B cell (primary cell): ENCODE results near the gene KLHL26. TPM values are rescaled to one million over a fixed set of nuclear protein-coding genes. Genes with fewer than 3 reads are reported as not detected.
"Not testable (repeated sequence)": the region's sequence is repeated elsewhere in the genome, so short reads cannot be mapped to it uniquely, and the experiment has no call there.

Experiments used
- ATAC-seq: fragments of 200-7000 bp; cut with Tn5 transposase; one replicate; pipeline ENCODE4 v1.10.0; 2021; ENCODE audit warnings: low read depth, mild to moderate bottlenecking, moderate number of reproducible peaks, moderate library complexity
- CTCF ChIA-PET: fragments of 350-600 bp; sonication (Branson Sonifier 250); formaldehyde crosslinking; loops from one replicate; lab custom pipeline; 2021; ENCODE audit warnings: antibody characterized with exemption, inconsistent platforms; lab: Charles Lee
- POLR2A ChIA-PET: fragments of 350-600 bp; sonication (Branson Sonifier 250); formaldehyde crosslinking; loops from one replicate; lab custom pipeline; 2021; ENCODE audit warnings: antibody characterized with exemption; lab: Charles Lee
- DNase-seq: peaks from one replicate; pipeline ENCODE4 v3.0.0; 2013
- H2AFZ ChIP-seq: 2 replicates; pipeline ENCODE4 v1.6.1; 2012; ENCODE audit warnings: mild to moderate bottlenecking, low read depth, low read length; ENCODE audit not compliant: insufficient read depth, poor library complexity, severe bottlenecking
- H3K27ac ChIP-seq, 2 donors: 1 replicate in 1 of 2; 2 replicates in 1 of 2; pipeline ENCODE4 v1.5.1; 2012 to 2013; ENCODE audit warnings: low read length in 2 of 2, mild to moderate bottlenecking in 2 of 2, moderate library complexity in 1 of 2
- H3K27me3 ChIP-seq, 4 experiments: fragments of 200-600 bp in 1 of 4; sonication (generic) in 1 of 4; replicated peaks in 1 of 4; 1 replicate in 2 of 4; 2 replicates in 2 of 4; pipeline versions ENCODE4 v1.6.1 to v1.7.0; 2013 to 2016; ENCODE audit warnings: low read length in 3 of 4, mild to moderate bottlenecking in 2 of 4, mixed read lengths in 1 of 4, moderate library complexity in 1 of 4; ENCODE audit not compliant: insufficient read depth in 4 of 4, control insufficient read depth in 3 of 4; ENCODE audit errors: control extremely low read depth in 1 of 4
- H3K36me3 ChIP-seq, 2 experiments: replicated peaks in 1 of 2; 1 replicate in 1 of 2; 2 replicates in 1 of 2; pipeline versions ENCODE4 v1.6.1 to v1.7.1; 2013; ENCODE audit warnings: low read length in 1 of 2; ENCODE audit not compliant: insufficient read depth in 2 of 2, control insufficient read depth in 1 of 2; ENCODE audit errors: control extremely low read depth in 1 of 2, extremely low read depth in 1 of 2
- H3K4me1 ChIP-seq, 2 donors: fragments of 200-600 bp in 1 of 2; sonication (generic) in 1 of 2; 1 replicate in 1 of 2; 2 replicates in 1 of 2; pipeline versions ENCODE4 v1.5.1 to v1.6.1; 2013 to 2017; ENCODE audit warnings: low read length in 2 of 2; ENCODE audit not compliant: control insufficient read depth in 2 of 2, insufficient read depth in 2 of 2
- H3K4me2 ChIP-seq: replicated peaks from 2 replicates; pipeline ENCODE3; 2012; ENCODE audit warnings: mild to moderate bottlenecking, low read depth, low read length; ENCODE audit not compliant: poor library complexity, severe bottlenecking
- H3K4me3 ChIP-seq, 5 experiments: fragments of 200-600 bp in 1 of 5; sonication (generic) in 1 of 5; 1 replicate in 3 of 5; 2 replicates in 2 of 5; pipeline versions ENCODE4 v1.5.1 to v1.7.0; 2011 to 2016; ENCODE audit warnings: low read length in 4 of 5, mild to moderate bottlenecking in 4 of 5, low read depth in 2 of 5, control low read depth in 1 of 5, moderate library complexity in 1 of 5; ENCODE audit not compliant: insufficient read depth in 1 of 5; ENCODE audit errors: control extremely low read depth in 1 of 5, extremely low read depth in 1 of 5
- H3K79me2 ChIP-seq: fragments of 200-600 bp; sonication (generic); one replicate; pipeline ENCODE4 v1.6.0; 2016; ENCODE audit warnings: low read length; ENCODE audit not compliant: control insufficient read depth, insufficient read depth
- H3K9ac ChIP-seq: fragments of 200-600 bp; sonication (generic); 2 replicates; pipeline ENCODE4 v1.6.1; 2017; ENCODE audit warnings: mild to moderate bottlenecking, low read length, moderate library complexity
- H3K9me3 ChIP-seq, 3 donors: one replicate each; pipeline versions ENCODE4 v1.6.1 to v1.7.1; 2013; ENCODE audit warnings: low read length in 2 of 3; ENCODE audit not compliant: control insufficient read depth in 2 of 3, insufficient read depth in 1 of 3; ENCODE audit errors: control extremely low read depth in 1 of 3
- H4K20me1 ChIP-seq: 2 replicates; pipeline ENCODE4 v1.6.0; 2012; ENCODE audit warnings: mild to moderate bottlenecking, low read length; ENCODE audit not compliant: insufficient read depth, control insufficient read depth, poor library complexity, severe bottlenecking
- H3K27ac Mint-ChIP-seq: one replicate; pipeline ENCODE4 v1.8.0; 2021; ENCODE audit warnings: mixed read lengths
- H3K27me3 Mint-ChIP-seq: one replicate; pipeline ENCODE4 v1.8.0; 2021; ENCODE audit warnings: mixed read lengths
- H3K4me1 Mint-ChIP-seq: one replicate; pipeline ENCODE4 v1.8.0; 2021; ENCODE audit warnings: mixed read lengths
- H3K4me3 Mint-ChIP-seq: one replicate; pipeline ENCODE4 v1.8.0; 2021; ENCODE audit warnings: mixed read lengths
- H3K9me3 Mint-ChIP-seq: one replicate; pipeline ENCODE4 v1.8.0; 2022; ENCODE audit warnings: mixed read lengths; ENCODE audit not compliant: insufficient read depth
- CTCF ChIP-seq: fragments of 200-600 bp; IDR thresholded peaks from one replicate; pipeline ENCODE4 v1.8.0; 2022; ENCODE audit warnings: antibody characterized with exemption, mild to moderate bottlenecking
- EZH2 ChIP-seq: IDR thresholded peaks from 2 replicates; pipeline ENCODE4 v1.6.1; 2012; ENCODE audit warnings: borderline replicate concordance, low read depth, mild to moderate bottlenecking, moderate library complexity, low read length; ENCODE audit not compliant: insufficient read depth, poor library complexity, severe bottlenecking
- WGBS: methylation state at CpG from one replicate; pipeline ENCODE4 v1.1.5; 2013; ENCODE audit warnings: missing lambda C conversion rate; ENCODE audit not compliant: insufficient coverage; 5-methylcytosine and 5-hydroxymethylcytosine counted together
- intact Hi-C: fragments of 100-400 bp; cut with micrococcal nuclease; formaldehyde crosslinking; loops from one replicate; pipeline ENCODE4 v1.10.0; 2022
- polyA plus RNA-seq: library from polyadenylated mRNA; depleted of rRNA; stranded (reverse); fragments of >200 nt; gene quantifications from 2 replicates; pipeline ENCODE4 v1.2.3, GENCODE V29; 2012
- total RNA-seq, 2 donors: library from RNA; stranded (reverse); fragments of 120-200 nt in 1 of 2; gene quantifications; 1 replicate in 1 of 2; 2 replicates in 1 of 2; pipeline versions ENCODE4 v1.2.3 to v1.2.4, GENCODE V29; 2013 to 2022

Gene KLHL26
- total and polyA plus RNA-seq, 2 donors (not counting 1 experiment from before 2014, with no cell fraction given), result 5.0 to 14.6 TPM

DNA sequence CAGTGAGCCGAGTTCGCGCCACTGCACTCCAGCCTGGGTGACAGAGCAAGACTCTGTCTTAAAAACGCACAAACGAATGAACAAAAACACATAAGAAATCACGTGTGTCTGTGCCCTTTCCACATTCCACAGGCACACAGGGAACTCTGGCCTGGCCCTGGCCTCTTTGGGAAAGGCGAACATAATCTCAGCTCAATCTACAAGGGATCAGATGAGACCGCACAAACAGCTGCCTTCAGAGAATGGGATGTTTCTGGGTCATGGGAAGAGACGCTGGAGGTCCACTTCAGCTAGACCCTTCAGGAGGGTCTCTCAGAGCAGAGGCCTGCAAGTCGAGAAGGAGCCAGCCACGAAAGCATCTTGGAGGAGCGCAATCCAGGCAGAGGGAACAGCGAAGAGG lies 40.3 kb downstream of the KLHL26 start:
- Mint-ChIP-seq H3K4me3 (no peak overlapping the region), H3K9me3 (no peaks in the 10 kb centered on the region), H3K27me3 (peaks cover 4% of the 10 kb centered on the region), H3K4me1 (no peaks in the 10 kb centered on the region), H3K27ac (no peak overlapping the region)
- DNase-seq (no peak), ATAC-seq (no peak)
- intact Hi-C loops, result no loop called here
- ChIA-PET POLR2A (no interaction called here), CTCF (interaction anchor here (1.9 kb wide), 1 partner anchor 88 kb away, joined by 6 read pairs; the partner anchor contains the start of gene REX1BD)
- no peak overlapping the region for H3K4me2 ChIP-seq
- no peaks in the 10 kb centered on the region for H3K4me1 ChIP-seq
- WGBS, result 96% methylated on average over 13 of the region's 13 CpGs
- H3K27ac ChIP-seq, result no peak overlapping the region
- no peak overlapping the region for H2AFZ ChIP-seq
- no peaks in the 10 kb centered on the region for H3K27me3 ChIP-seq
- H3K79me2 ChIP-seq, result no peaks in the 10 kb centered on the region
- no peaks in the 10 kb centered on the region for H4K20me1 ChIP-seq
- no peak for TF ChIP-seq EZH2
- TF ChIP-seq CTCF, result no peak
- H3K36me3 ChIP-seq, result no peaks in the 10 kb centered on the region
- H3K9me3 ChIP-seq, result no peaks in the 10 kb centered on the region
- no peak overlapping the region for H3K9ac ChIP-seq
- no peak overlapping the region for H3K4me3 ChIP-seq

GRCh38 chr19:18680148-18680547 lies 43.3 kb downstream of the KLHL26 start:
- ATAC-seq, H3K27ac Mint-ChIP-seq, H3K36me3 ChIP-seq, H3K9me3 ChIP-seq, H3K4me2 ChIP-seq, H3K27me3 Mint-ChIP-seq, H3K4me3 ChIP-seq, H3K9me3 Mint-ChIP-seq, H4K20me1 ChIP-seq, intact Hi-C loops, H3K4me3 Mint-ChIP-seq, H3K27me3 ChIP-seq, POLR2A ChIA-PET, H3K9ac ChIP-seq, DNase-seq, H2AFZ ChIP-seq, H3K27ac ChIP-seq: not testable (repeated sequence)
- H3K79me2 ChIP-seq, result peaks cover 13% of the 10 kb centered on the region
- CTCF ChIA-PET, result interaction anchor here (0.9 kb wide), 1 partner anchor 87 kb away, joined by 3 read pairs; no protein-coding TSS in a partner anchor
- no CpG with 5 or more reads among the region's 1 CpG for WGBS
- peaks cover 18% of the 10 kb centered on the region for H3K4me1 Mint-ChIP-seq
- H3K4me1 ChIP-seq, result peaks cover 12 to 20% of the 10 kb centered on the region in 2 donors
